Karpas-422 (cell line): ENCODE data around the gene KLHL3. TPM values are rescaled to one million over a fixed set of nuclear protein-coding genes. Genes with fewer than 3 reads are reported as not detected.
"Not testable (repeated sequence)": the region's sequence is repeated elsewhere in the genome, so short reads cannot be mapped to it uniquely, and the experiment has no call there.

ENCODE experiments used
- DNase-seq: peaks from one replicate; pipeline ENCODE4 v3.0.0-alpha.2; 2015
- H2AFZ ChIP-seq: fragments of 200-600 bp; sonication (generic); 2 replicates; pipeline ENCODE4 v1.6.1; 2014; ENCODE audit warnings: antibody characterized with exemption, low read length, mixed read lengths
- H3K27ac ChIP-seq: fragments of 200-600 bp; sonication (generic); 2 replicates; pipeline ENCODE4 v1.5.1; 2014; ENCODE audit warnings: mild to moderate bottlenecking, low read length, moderate library complexity
- H3K27me3 ChIP-seq: fragments of 200-600 bp; sonication (generic); 2 replicates; pipeline ENCODE4 v1.6.1; 2014; ENCODE audit warnings: low read length, mixed read lengths
- H3K36me3 ChIP-seq: fragments of 200-600 bp; sonication (generic); 2 replicates; pipeline ENCODE4 v1.6.1; 2014; ENCODE audit warnings: low read length, mixed read lengths; ENCODE audit not compliant: insufficient read depth
- H3K4me1 ChIP-seq: fragments of 200-600 bp; sonication (generic); 2 replicates; pipeline ENCODE4 v1.6.1; 2014; ENCODE audit warnings: mild to moderate bottlenecking, low read length, mixed read lengths
- H3K4me2 ChIP-seq: fragments of 200-600 bp; sonication (generic); 2 replicates; pipeline ENCODE4 v1.6.1; 2014; ENCODE audit warnings: low read length, low read depth, mild to moderate bottlenecking; ENCODE audit not compliant: poor library complexity, severe bottlenecking
- H3K4me3 ChIP-seq: fragments of 200-600 bp; sonication (generic); 2 replicates; pipeline ENCODE4 v1.5.1; 2014; ENCODE audit warnings: mild to moderate bottlenecking, antibody characterized with exemption, low read length, mixed read lengths
- H3K79me2 ChIP-seq: fragments of 200-600 bp; sonication (generic); 2 replicates; pipeline ENCODE4 v1.6.1; 2014; ENCODE audit warnings: mild to moderate bottlenecking, low read length, mixed read lengths
- H3K9ac ChIP-seq: fragments of 200-600 bp; sonication (generic); 2 replicates; pipeline ENCODE4 v1.6.0; 2014; ENCODE audit warnings: low read length
- H3K9me2 ChIP-seq: fragments of 200-600 bp; sonication (generic), shearing (Covaris generic); replicated peaks from 2 replicates; pipeline ENCODE4 v1.6.0; 2014; ENCODE audit warnings: mild to moderate bottlenecking, low read length, moderate library complexity; ENCODE audit not compliant: insufficient read depth
- H3K9me3 ChIP-seq: fragments of 300-700, 200-600 bp; sonication (generic); 2 replicates; pipeline ENCODE4 v1.6.1; 2014; ENCODE audit warnings: low read length, mixed read lengths
- H4K20me1 ChIP-seq: fragments of 200-600 bp; sonication (generic); 2 replicates; pipeline ENCODE4 v1.6.1; 2014; ENCODE audit warnings: mild to moderate bottlenecking, antibody characterized with exemption, low read length, low read depth; ENCODE audit not compliant: insufficient read depth
- total RNA-seq: library from RNA; depleted of rRNA; stranded (reverse); fragments of >200 nt; shearing (Covaris generic); gene quantifications from 2 replicates; pipeline ENCODE4 v1.2.3, GENCODE V29; 2014; ENCODE audit warnings: low replicate concordance

Gene KLHL3
- total RNA-seq, 1 experiment from 2014 or later: 0.67 TPM

DNA sequence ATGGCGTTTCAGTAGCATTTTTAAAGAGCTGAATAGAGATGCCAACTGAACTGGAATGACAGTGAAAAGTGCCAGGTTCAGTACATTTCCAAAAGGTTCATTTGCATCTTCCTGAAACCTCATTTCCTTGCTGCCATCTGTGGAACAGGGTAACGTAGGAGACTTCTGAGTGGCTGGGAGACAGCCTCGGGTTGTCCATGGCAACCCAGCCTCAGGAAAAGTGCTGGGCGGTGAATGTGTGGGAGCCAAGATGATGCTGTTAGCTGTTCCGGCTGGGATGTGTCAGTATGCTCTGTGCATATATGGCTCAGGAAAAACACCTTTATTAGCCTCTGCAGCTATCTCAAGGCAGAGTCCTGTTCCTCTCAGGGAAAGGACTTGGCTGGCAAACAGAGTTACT is 87.5 kb downstream of the KLHL3 start:
- no peak overlapping the region for H3K27ac ChIP-seq
- H3K27me3 ChIP-seq: no peaks in the 10 kb centered on the region
- H3K79me2 ChIP-seq: no peaks in the 10 kb centered on the region
- H3K9me2 ChIP-seq: no peaks in the 10 kb centered on the region
- H3K4me3 ChIP-seq: no peak overlapping the region
- H3K4me1 ChIP-seq: no peaks in the 10 kb centered on the region
- H2AFZ ChIP-seq: no peak overlapping the region
- no peak overlapping the region for H3K9ac ChIP-seq
- H3K4me2 ChIP-seq: no peak overlapping the region
- no peaks in the 10 kb centered on the region for H3K9me3 ChIP-seq
- no peak for DNase-seq
- no peaks in the 10 kb centered on the region for H3K36me3 ChIP-seq
- H4K20me1 ChIP-seq: no peaks in the 10 kb centered on the region

DNA sequence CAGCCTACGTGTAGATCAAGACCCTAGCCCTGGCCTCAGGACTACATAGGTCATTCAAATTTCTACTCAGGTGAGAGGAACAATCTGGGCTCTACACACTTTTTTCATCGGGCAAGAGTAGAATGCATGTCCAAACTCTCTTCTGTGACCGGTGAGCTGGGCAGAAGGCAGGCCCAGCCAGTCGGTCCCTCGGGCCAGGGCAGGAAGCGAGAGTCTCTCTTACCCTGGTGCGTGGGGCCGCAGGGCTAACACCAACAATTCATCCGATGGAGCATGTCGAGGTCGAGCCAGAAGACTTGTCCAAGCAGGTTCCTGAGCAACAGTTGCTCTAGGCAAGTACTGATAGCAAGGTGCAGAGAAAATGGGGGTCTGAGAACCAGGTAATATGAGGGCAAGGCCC is 88.5 kb downstream of the KLHL3 start:
- Histone ChIP-seq H3K9ac (no peak overlapping the region), H2AFZ (no peak overlapping the region), H3K27ac (no peak overlapping the region), H3K79me2 (no peaks in the 10 kb centered on the region), H3K9me2 (no peaks in the 10 kb centered on the region), H3K36me3 (no peaks in the 10 kb centered on the region), H3K4me2 (no peak overlapping the region), H3K4me3 (no peak overlapping the region), H3K27me3 (no peaks in the 10 kb centered on the region), H4K20me1 (no peaks in the 10 kb centered on the region), H3K4me1 (no peaks in the 10 kb centered on the region), H3K9me3 (no peaks in the 10 kb centered on the region)
- DNase-seq: no peak

DNA sequence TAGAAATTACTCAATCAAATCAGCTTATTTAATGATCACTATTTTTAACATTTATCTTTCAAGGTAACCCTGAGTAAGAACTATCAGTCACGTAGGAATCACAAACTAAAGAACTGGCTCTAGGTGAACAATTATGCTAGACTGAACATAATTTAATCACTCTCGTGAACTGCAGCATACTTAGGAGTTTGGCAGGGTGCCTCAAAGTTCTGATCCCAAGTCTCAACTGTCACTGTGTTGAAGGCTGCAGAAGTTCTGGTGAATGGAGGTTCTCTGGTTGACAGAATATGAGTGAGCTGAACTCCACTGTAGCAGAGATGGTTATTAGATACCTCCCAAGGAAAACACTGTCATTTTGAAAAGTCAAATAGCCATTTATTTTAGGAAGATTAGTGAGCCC is 89.1 kb downstream of the KLHL3 start:
- Histone ChIP-seq H3K9ac (no peak overlapping the region), H3K36me3 (no peaks in the 10 kb centered on the region), H3K27ac (no peak overlapping the region), H3K9me3 (no peaks in the 10 kb centered on the region), H4K20me1 (no peaks in the 10 kb centered on the region), H3K4me3 (no peak overlapping the region), H3K27me3 (no peaks in the 10 kb centered on the region), H2AFZ (no peak overlapping the region), H3K9me2 (no peaks in the 10 kb centered on the region), H3K4me2 (no peak overlapping the region), H3K4me1 (no peaks in the 10 kb centered on the region), H3K79me2 (no peaks in the 10 kb centered on the region)
- DNase-seq: no peak

DNA sequence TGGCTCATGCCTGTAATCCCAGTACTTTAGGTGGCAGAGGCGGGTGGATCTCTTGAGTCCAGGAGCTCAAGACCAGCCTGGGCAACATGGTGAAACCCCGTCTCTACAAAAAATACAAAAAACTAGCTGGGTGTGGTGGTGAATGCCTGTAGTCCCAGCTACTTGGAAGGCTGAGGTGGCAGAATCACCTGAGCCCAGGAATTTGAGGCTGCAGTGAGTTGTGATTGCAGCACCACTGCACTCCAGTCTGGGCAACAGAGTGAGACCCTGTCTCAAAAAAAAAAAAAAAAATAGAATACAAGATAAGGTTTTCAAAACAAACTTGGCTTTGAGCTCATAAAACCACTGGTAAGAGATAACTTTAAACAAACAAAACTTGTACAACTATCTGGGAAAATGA is 92.8 kb downstream of the KLHL3 start:
- H4K20me1 ChIP-seq, H2AFZ ChIP-seq, H3K27ac ChIP-seq, H3K9me2 ChIP-seq, H3K79me2 ChIP-seq, H3K4me2 ChIP-seq, H3K36me3 ChIP-seq, H3K9me3 ChIP-seq, H3K4me3 ChIP-seq, H3K4me1 ChIP-seq, H3K9ac ChIP-seq, DNase-seq, H3K27me3 ChIP-seq: not testable (repeated sequence)

DNA sequence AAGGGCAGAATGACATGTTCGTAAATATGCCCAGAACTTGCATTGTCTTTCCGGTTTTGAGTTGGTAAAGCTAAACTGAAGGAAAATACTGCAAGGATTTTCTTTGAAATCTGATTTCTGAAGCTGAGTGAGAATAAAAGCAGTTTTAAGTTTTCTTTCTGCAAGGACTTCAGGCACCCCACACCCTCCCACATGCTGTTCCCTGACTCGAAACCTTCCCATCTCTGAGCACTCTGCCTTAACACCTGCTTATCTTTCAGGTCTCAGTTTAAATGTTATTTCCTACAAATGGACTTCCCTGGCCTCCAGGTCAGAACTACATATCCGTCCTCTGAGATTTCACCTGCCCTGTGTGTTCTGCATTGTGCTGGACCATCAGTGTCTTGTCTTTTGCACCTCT is 93.8 kb downstream of the KLHL3 start:
- H3K9me2 ChIP-seq: no peaks in the 10 kb centered on the region
- H3K79me2 ChIP-seq: no peaks in the 10 kb centered on the region
- no peak overlapping the region for H2AFZ ChIP-seq
- H3K9ac ChIP-seq: no peak overlapping the region
- H4K20me1 ChIP-seq: no peaks in the 10 kb centered on the region
- no peak overlapping the region for H3K4me3 ChIP-seq
- H3K36me3 ChIP-seq: no peaks in the 10 kb centered on the region
- H3K27me3 ChIP-seq: no peaks in the 10 kb centered on the region
- no peaks in the 10 kb centered on the region for H3K4me1 ChIP-seq
- no peak overlapping the region for H3K4me2 ChIP-seq
- DNase-seq: no peak
- H3K27ac ChIP-seq: no peak overlapping the region
- no peaks in the 10 kb centered on the region for H3K9me3 ChIP-seq

DNA sequence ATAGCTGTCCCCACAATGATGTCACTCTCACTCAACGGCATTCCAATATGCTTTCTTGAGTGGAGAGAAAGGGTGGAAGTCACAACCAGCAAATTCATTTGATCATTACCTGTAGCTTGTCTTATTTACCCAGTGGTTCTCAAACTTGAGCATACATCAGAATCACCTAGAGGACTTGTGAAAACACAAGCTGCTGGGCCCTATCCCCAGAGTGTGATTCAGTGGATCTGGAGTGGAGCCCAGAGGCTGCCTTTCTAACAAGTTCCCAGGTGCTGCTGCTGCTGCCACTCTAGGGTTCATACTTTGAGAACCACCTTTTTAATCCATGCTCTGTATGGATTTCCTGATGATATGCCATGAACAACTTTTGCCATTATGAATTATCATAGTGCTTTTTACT is 94.7 kb downstream of the KLHL3 start:
- Histone ChIP-seq H3K4me3 (no peak overlapping the region), H3K79me2 (no peaks in the 10 kb centered on the region), H3K9ac (no peak overlapping the region), H4K20me1 (no peaks in the 10 kb centered on the region), H3K9me3 (no peaks in the 10 kb centered on the region), H3K27ac (no peak overlapping the region), H3K9me2 (no peaks in the 10 kb centered on the region), H2AFZ (no peak overlapping the region), H3K4me2 (no peak overlapping the region), H3K4me1 (no peaks in the 10 kb centered on the region), H3K36me3 (no peaks in the 10 kb centered on the region), H3K27me3 (no peaks in the 10 kb centered on the region)
- DNase-seq: no peak

DNA sequence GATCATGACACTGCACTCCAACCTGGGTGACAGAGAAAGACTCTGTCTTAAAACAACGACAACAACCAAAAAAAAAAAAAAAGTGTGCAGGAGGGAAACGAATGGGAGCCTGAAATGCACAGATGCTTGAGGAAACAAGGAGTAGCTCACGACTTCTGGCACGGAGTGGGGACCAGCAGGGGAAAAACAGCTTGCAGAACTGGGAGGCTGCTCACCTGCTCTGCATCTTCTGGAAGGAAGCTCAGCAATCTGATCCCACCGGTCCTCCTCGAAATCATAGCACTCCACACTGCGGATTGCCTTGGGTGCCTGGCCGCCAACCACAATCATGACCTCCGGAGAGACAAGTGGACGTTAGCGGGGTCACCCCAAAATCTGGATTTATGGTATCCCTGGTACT is 96.2 kb downstream of the KLHL3 start:
- no peak overlapping the region for H3K9ac ChIP-seq
- H3K36me3 ChIP-seq: no peaks in the 10 kb centered on the region
- no peak overlapping the region for H3K4me2 ChIP-seq
- H3K9me2 ChIP-seq: no peaks in the 10 kb centered on the region
- no peaks in the 10 kb centered on the region for H3K79me2 ChIP-seq
- no peaks in the 10 kb centered on the region for H4K20me1 ChIP-seq
- no peak overlapping the region for H2AFZ ChIP-seq
- H3K4me3 ChIP-seq: no peak overlapping the region
- no peak for DNase-seq
- H3K4me1 ChIP-seq: no peaks in the 10 kb centered on the region
- no peak overlapping the region for H3K27ac ChIP-seq
- no peaks in the 10 kb centered on the region for H3K9me3 ChIP-seq
- H3K27me3 ChIP-seq: no peaks in the 10 kb centered on the region

DNA sequence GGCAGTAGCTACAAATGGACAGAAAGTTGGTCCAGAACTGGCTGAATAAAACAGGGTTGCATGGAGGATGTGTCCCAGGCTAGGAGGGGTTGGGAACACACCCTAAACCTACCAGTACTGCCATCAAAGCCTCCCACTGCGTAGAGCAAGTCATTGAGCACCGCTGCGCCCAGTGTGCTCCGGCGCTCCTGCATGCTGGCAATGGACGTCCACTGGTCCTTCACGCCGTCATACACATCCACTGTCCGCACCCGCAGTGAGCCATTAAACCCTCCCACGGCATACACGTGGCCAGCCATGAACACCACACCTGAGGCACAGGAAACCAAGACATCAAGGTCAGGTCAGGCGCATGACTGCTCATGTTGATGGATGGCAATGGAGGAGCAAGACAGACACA is 97.0 kb downstream of the KLHL3 start:
- H2AFZ ChIP-seq: no peak overlapping the region
- no peak for DNase-seq
- no peaks in the 10 kb centered on the region for H3K79me2 ChIP-seq
- H3K9me3 ChIP-seq: no peaks in the 10 kb centered on the region
- H3K36me3 ChIP-seq: no peaks in the 10 kb centered on the region
- H3K27ac ChIP-seq: no peak overlapping the region
- H3K4me3 ChIP-seq: no peak overlapping the region
- no peak overlapping the region for H3K9ac ChIP-seq
- H3K9me2 ChIP-seq: no peaks in the 10 kb centered on the region
- H4K20me1 ChIP-seq: no peaks in the 10 kb centered on the region
- no peaks in the 10 kb centered on the region for H3K27me3 ChIP-seq
- H3K4me2 ChIP-seq: no peak overlapping the region
- no peaks in the 10 kb centered on the region for H3K4me1 ChIP-seq
